Medulla oblongata (tissue), 1 donor: Measurements from ENCODE around the gene PCSK6.
"Not testable (repeated sequence)": the region's sequence is repeated elsewhere in the genome, so short reads cannot be mapped to it uniquely, and the experiment has no call there.

Experiments
- DNase-seq: peaks from one replicate; pipeline ENCODE4 v3.0.0-alpha.2; 2015; ENCODE audit errors: extremely low spot score

Gene PCSK6

DNA sequence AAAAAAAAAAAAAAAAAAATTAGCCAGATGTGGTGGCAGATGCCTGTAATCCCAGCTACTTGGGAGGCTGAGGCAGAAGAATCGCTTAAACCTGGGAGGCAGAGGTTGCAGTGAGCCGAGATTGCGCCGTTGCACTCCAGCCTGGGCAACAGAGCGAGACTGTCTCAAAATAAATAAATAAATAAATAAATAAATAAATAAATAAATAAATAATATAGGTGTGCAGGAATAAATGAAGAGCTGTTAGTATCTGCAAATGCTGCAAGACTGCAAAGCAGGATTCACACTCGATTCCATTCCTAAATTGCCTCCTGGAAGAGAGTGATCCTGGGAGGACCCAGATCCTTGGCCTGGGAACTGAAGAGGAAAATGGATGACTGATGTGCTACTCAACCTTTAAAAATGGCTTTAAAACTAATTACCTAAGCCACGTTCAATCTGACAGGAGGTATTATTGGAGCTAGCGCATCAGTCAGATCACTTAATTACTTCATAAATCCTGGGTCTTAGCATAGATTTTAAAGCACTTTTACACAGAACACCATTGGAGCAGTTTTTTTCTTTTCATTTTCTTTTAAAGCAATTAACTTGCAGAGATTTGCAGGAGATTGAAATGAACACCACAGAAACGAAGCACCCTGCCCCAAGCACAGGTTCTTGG, 132.9 kb downstream of the PCSK6 start:
- DNase-seq: not testable (repeated sequence)

DNA sequence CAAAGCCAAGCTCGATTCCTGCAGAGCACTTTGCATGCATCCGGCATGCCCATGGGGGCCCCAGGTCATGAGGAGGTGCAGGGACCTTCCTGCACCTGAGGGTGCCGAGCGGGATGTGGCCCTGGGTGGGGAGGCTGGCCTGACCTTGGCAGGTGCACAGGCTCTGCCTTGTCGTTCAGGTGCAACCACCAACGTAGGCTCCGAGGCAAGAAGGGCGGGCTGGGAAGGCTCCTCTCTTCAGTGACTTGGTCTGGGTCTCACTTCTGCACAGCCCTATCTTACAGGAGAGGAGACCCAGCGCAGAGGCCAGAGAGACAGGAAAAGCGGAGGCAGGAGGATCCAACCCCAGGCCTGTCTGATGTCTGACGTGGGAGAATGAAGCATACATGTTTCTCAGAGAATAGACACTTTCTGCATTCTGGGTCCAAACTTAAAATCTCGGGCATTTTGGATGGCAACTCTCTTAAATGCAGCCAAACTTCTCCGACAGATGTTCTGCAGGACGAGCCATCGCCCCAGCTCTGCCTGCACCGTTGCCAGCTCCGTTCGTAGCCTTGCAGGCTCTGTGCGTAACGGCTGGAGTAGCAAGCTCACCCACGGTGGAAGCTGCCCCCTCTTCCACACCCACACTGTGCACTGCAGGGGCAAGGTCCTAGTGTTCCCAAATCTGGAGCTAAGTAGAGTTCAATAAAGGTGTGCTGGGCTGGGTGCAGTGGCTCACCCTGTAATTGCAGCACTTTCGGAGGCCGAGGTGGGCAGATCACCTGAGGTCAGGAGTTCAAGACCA, 133.6 kb downstream of the PCSK6 start:
- no peak for DNase-seq

DNA sequence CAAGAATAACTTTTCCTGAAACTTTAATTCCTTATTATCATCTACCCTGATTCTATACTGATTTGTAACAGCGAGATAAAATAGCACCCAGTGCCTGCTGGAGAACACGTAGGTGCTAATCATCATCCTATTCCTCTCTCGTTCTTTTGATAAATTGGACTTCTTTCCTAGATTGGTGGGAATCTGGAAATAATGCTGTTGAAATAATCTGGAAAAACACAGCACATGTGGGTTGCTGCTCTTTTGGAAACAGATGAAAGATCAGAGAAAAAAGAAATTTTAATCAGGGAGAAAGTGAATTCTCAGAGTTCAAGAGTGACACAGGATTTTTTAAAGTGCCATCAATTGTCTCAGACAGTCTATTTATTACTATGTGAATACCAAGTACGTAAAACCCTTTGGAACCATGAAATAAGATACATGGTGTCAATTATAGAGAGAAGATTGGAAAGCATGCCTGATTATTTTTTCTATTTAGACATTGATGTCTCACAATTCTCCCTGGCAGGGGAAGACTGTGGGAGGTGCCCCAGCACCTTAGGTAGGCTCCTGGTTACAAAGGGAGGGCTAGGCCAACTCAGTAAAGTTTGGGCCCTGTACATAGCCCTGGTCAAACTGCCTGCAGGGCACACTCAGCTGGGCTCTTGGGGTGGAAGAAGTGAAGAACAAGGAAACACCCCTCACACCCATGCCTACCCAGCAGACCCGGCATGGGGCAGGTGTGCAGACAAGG, 134.4 kb downstream of the PCSK6 start:
- no peak for DNase-seq

DNA sequence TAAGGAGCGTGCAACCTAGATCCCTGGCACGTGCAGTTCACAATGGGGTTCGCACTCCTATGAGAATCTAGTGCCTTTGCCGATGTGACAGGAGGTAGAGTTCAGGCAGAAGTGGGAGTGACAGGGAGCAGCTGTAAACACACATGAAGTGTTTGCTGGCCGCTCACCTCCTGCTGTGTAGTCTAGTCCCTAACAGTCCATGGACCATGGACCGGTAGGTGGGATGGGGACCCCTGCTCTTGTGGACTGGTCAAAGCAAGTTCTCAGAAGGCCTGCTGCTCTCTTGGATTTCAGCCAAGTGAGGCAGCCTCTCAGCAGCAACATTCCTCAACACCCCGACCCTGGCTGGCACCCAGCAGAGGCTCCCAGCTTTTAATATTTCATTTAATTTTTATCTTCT, 136.3 kb downstream of the PCSK6 start:
- no peak for DNase-seq

DNA sequence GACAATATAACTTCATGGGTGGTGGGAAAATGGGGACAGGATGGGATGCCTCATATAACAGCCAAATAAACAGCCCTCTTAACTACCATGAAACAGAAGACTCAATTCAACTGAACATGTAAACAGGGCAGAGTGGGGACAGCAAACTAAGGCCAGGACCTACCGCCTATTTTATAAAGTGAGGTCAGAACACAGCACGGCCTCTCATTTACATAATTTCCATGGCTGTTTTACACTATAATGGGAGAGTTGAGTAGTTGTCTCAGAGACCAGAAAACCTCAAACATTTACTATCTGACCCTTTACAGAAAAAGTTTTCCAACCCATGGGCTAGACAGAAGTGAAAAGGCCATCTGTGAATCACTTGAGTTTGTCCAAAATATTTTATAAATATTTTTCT, 137.8 kb downstream of the PCSK6 start:
- DNase-seq: no peak

DNA sequence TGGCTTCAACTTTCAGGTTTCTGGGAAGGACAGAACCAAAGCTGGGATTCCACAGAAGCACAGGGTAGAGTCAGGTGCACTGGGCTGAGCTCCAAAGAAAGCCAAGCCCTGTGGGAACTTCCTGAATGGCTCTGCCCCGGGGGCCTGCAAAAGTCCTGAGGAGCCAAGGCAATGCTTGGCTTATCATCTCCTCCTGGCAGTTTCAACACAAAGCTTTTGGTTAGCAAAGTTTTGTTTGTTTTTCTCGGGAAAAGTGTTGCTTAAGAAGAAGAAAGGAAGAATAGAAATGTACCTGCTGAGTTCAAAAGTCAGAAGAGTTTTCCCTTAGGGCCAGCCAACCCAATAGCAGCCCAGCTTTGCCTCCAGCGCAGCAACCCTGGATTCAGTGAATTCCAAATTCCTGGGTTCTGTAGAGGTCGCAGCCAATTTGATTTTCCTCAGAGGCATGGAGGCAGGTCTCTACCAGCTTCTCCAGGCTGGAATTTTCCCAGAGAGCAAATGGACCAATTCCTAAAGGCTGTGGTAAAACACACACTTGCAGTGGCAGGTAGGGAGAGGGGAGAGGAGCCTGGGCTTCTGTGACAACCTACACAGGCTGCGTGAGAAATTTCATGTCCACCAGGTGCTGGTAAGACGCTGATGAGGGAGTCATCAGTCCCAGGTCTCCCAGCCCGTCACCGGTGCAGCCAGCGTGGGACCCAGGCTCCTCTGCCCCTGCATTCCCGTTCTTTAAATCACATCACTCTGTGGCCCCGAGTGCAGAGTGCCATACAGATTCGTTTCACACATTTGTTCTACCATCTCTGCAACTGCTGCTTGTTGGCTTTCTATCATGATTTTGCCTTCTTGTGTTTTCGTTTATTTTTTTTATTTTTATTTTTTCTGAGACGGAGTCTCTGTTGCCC, 140.2 kb downstream of the PCSK6 start:
- no peak for DNase-seq

DNA sequence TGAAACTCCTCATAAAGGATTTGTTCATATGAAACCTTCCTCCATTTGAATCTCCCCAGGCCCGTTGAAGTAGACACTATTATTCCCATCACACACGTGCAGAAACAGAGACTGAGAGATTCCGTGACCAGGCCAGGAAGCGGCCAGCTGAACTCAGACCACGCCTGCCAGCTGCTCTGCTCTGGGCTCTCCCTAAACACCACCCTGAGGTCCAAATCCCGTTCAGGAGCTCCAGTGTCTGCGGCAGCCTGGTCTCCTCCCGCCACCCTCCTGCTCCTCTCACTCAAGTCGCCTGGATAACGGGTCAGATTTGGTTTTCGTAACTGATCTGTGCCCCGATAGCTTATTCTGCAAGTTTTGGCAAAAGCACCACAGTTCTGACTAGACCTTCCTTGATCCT, 140.9 kb downstream of the PCSK6 start:
- no peak for DNase-seq

DNA sequence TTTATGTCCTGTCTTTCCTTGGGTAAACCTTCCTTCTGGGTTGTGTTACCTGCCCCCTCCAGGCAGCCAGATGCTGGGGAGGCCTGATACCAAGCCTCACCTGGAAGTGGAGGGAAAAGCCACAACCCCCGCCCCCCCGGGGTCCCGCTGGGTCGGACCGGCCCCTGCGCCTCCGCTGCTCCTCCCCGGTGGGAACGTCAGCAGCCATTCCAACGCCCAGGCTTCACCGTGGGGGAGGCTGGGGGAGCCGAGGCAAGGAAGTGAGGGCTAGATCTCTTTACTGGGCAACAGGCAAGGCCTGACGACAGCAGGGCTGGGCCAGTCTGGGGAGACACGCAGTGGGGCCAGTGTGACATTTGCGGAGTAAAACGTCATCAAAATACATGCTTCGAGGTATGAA, 141.5 kb downstream of the PCSK6 start:
- no peak for DNase-seq

DNA sequence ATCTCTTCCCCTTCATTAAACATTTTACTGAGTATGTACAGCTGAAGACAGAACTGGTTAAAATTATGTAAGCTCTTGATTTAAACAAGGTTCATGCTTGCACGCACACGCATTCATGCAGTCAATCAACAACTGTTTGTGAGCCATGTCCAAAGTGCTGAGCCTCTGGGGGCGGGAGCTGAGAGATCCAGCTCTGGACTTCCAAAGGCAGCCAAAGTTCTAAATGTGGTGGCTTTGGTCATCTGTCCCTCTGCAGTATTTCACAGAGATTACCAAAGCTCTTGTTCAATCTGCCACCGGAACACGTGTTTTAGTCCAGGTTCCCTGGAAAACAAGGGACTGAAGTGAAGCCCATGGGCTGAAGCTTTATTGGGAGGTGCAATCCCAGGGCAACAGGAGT, 142.1 kb downstream of the PCSK6 start:
- DNase-seq: no peak

DNA sequence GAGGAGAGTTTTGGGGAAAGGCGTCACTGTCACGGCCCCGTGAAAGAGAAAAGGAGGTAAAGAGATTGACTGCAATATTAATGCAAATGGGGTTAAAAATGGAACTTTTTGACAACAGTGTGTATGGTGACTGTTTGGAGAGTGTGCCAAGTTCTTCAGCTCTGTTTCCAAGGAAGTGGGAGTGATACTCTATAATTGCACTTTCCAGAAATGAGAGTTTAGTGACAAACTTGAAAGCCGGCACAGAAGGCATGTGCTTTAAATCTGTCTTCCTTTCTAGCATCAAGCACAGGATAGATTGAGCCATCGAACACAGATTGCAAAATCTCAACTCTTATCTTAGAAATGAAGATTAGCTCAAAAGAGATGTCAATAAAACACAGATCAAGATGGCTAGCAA, 142.6 kb downstream of the PCSK6 start:
- DNase-seq: no peak

DNA sequence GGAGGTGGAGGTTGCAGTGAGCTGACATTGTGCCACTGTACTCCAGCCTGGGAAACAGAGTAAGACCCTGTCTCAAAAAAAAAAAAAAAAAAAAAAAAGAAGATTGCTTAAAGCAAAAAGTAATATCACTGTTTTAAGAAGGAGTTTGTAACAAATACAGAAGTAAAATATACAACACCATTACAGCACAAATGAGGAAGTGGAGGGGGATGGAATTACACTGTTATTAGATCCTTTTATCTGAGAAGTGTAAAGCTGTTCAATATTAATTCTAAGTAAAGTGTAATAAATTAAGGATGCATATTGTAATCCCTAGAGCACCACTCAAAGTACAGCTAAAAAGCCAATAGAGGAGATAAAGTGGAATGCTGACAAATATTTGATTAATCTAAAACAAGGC, 147.5 kb downstream of the PCSK6 start:
- DNase-seq: no peak

DNA sequence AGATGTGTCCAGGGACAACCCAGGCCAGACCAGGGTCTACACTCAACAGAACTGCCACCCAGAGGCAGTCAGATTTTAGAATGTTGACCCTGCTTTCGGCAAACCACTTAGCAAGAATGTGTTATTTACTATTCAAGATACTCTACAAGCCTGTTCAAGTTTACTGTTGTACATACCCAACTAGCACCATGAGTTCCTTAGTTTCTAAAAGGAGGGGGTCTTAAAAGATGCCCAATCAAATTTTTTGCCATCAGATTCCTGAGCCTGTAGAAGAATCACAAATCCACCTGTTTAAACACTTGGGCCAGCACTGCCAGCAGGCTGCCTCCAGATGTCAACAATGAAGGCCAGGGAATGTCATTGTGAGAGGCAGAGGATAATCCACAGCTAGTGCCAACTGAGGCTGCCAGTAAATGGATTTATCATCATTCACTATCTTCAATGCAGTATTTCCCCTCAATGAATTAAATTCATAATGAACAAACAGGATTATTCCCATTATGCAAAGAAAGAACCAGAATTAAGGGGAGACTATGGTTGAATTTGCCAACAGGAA, 150.9 kb downstream of the PCSK6 start:
- DNase-seq: no peak

DNA sequence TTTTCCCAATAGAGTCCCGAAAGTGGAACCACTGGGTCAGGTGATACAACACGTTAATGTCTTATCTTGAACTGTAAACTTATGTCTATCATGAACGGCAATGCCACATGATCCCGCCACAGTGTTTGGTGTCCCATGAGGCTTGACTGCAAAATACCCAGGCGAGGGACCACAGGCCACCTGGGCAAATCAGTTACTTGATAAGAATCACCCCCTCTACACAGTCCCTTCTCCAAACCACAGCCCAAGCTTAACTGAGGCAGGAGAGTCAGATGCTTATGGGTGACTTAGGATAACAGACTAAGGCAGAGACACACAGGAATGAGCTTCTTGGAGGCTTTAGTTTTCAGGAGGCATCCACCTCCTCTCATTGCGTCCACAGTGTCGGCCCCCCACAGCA, 151.5 kb downstream of the PCSK6 start:
- DNase-seq: no peak

DNA sequence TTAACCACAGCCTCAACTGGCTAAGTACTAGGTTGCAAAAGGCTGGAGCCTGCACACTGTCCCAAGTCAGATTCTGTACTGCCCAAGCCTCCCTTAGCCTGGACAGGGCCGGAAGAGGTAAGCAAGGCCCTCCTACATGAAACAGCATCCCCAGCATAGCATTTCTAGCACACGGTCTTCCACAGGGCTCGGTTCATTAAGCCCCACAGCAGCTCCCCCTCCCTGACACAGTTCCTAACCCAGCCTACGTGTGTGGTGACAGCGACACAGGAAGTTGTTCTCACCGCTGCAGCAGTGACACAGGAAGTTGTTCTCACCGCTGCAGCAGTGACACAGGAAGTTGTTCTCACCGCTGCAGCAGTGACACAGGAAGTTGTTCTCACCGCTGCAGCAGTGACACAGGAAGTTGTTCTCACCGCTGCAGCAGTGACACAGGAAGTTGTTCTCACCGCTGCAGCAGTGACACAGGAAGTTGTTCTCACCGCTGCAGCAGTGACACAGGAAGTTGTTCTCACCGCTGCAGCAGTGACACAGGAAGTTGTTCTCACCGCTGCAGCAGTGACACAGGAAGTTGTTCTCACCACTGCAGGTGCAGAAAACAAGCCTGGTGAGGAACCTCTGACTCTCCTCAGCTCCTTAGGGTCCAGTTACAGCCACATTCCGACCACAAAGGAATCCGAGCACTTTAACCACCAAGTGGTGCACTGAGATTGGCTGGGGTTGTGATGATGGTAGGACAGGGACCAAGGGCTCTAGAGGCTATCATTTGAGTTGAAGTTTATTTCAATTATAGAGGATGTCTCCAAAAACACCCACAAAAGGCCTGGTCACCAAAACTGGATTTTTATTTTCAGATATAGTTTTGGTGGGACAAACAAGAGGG, 155.4 kb downstream of the PCSK6 start:
- DNase-seq: not testable (repeated sequence)

DNA sequence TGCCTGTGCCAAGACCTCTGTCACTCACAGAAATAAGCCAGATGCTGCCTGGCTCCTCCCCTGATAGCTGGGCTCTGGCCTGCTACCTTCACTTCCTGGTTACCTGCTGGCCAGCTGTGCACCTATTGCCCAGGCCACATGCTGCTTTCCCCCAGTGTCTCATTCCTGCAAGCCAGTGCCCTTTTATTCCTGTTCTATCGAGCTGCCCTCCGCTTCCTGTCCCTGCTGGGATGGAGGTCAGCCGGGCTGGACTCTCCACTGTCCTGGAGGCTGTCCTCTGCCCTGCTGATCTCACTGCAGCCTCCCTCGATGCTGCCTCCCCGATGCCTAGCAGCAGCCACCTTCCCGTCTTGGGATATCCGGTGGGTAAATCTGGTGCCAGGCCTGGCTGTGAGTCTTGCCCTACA, 157.4 kb downstream of the PCSK6 start:
- no peak for DNase-seq

DNA sequence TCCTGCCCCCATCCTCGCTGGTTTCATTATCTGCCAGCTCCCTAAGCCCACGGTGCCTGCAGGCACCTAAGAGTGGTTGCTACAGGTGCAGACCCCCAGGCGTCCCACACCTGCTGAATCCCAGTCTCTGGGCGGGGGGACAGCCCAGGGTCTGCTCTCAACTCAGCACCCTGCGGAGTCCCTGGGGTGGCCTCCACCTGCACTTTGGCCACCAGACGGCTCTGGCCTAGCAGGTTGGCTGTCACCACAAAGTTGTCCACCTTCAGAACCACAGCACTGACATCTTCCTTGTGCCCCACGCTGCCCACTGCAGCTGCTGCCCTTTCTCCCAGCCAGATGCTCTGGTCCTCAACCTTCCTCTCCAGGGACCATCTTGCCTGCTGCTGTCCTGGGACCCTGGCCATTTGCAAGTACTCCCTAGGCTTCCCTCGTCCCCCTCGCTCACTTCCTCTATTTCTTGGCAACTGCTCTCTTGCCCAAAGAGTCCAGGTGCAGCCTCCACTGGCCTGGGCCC, 159.6 kb downstream of the PCSK6 start:
- DNase-seq: no peak

DNA sequence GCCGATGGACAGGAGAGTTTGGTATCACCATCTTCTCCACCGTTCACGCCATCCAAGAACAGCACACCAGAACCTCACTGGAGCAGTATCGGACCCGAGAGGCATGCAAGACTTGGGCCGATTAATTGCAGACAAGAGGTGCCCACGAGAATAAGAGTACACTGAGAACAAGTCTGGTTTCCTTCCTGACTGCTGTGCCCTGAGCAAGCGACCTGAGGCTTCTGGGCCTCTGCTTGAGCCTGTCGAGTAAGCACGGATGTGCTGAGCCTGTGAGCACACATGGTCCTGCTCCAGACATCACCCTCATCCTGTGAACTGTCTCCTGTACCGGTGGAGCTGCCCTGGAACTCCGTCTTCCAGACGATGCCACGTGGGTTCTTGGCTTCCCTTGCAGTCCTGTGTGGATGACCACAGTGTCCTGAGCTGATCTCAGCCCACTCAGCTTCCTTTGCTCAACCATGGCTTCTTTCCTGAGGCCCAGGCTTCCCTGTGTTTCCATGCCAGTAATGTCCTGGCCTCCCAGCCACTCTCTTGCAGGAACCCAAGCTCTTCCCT, 160.1 kb downstream of the PCSK6 start:
- DNase-seq: no peak

DNA sequence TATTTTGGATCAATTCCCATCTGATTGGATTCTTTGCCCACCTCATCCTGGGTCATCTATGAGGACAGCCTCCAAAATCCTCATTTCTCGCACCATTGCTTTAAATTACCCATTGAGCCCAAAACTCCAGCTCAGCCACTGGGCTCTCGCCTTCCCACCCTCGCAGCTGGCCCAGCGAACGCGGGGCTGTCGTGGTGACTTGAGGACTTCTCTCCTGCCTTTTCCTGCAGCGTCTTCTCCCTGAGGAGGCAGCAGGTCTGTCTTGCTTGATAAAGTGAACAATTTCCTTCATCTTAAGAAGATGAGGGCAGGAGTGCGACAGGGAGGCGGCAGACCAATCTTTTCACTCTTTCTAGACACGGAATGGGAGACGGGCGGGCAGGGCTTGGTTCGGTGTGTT, 161.5 kb downstream of the PCSK6 start:
- no peak for DNase-seq

DNA sequence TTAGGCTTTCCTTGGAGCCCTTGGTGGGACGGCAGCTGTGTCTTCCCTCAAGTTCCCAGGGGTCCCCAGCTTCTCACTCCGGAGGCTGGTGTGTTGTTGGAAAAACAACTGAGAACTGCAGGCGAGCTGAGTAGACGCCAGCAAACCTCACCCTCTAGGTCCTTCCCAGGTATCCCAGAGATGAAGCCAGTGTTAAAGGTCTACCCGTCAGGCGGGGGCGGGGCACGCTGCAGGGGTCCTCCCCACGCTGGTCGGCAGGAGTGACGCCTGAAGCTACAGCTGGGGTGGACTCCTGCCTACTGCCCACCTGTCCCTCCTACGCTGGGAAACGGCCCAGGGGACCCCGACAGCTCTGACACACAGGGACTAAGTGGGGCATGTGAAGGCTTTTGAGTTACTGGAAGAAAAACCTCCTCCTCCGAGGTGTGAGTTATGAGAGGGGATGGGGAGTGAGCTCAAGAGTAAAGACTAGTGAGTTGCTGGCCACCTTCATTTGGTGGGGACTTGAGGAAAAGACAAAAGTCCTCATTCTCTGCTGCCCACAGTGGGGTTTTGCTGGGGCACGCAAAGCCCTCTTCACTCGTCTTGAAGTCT, 162.3 kb downstream of the PCSK6 start:
- no peak for DNase-seq
